Ishikawa (cell line): ENCODE results near the gene HELZ.

Experiments used
- CREB1 ChIP-seq: IDR thresholded peaks from 2 replicates; pipeline ENCODE4 v1.6.1; 2012; ENCODE audit warnings: low read depth
- REST ChIP-seq: IDR thresholded peaks from 2 replicates; pipeline ENCODE4 v1.6.1; 2012; ENCODE audit warnings: low read depth, mild to moderate bottlenecking
- TAF1 ChIP-seq: IDR thresholded peaks from 2 replicates; pipeline ENCODE4 v1.6.1; 2012; ENCODE audit warnings: low read depth, mild to moderate bottlenecking

DNA sequence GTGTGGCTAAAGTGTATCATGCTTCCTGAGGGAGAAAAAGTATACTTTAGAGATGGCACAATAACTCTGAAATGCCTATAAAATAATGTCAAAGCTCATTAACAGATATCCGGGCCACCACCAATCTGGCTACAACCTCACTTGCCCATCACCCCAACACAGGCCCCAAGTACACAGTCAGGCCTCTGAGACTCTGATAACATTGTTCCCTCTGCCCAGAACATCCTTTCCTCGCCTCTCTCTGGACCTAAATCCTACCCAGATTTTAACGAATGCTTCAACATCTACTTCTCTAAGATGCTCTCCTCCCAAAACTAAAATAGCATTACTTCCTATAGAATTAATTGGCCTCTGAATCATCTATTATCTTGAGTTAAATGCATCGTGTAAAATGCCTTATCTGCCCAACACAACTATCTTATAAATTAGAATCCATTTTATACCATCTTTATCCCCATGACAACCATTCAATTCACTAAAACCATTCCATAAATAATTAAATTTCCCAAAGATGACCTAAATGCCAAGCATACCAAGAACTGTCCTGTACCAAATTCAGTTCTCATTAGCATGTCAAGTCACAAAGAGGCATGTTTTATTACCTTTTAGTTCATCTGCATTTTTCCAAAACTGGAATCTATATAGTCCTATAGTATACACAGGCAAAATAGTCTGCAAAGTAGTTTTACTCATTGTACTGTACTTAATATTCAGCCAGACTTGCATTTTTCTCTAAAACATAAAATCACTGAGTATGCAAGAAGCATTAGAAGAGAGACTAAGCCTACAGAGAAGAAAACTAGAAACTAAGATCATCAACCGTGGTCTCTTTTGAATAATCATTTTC is 15.7 kb downstream of the HELZ start:
- TF ChIP-seq REST (no peak), CREB1 (no peak), TAF1 (no peak)
